ENCODE data around the gene DPY30.
"Not testable (repeated sequence)": the region's sequence is repeated elsewhere in the genome, so short reads cannot be mapped to it uniquely, and the experiment has no call there.

DPY30 gene

DNA sequence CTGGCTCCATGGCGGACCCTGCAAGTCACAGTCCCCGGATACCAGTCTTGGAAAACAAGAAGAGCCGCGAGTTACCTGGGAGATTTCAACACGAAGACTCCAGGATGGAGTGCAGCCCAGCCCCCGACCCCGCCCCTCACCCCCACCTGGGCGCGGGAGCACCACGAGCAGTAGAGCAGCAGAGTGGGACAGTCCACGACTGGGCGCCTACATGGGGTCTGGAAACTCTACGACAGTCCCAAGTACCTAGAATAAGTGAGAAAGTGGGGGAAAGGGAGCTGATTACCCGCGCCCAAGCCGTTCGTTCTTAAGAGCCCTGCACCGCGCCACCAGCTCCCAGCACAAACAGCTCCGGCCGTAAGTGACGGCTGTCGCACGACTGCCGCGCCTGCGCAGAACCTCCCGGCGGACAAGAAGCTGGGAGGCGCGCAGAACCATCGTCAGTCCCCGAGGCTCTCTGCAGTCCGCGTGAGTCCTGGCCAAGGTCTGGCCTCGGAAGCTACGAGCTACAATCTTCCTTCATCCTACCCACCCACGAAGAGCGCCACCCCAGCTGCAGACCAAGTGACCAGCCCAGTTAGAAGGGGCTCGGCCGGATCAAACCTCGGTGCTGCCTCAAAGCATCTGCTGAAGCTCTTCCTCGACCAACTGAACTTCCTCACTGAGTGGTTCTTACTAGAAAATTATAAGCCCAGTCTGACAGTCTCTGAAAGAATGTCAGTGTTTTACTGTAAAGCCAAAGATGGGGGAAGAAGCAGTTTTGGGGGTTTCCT lies at the start of gene DPY30:
TSS of gene DPY30 (minus strand) at position 359 of the 773 bp plus-strand sequence. CDS start at position 10, 349 bp downstream.
- DNase-seq (ENCODE audit: low read depth): peak; percentile 48

DNA sequence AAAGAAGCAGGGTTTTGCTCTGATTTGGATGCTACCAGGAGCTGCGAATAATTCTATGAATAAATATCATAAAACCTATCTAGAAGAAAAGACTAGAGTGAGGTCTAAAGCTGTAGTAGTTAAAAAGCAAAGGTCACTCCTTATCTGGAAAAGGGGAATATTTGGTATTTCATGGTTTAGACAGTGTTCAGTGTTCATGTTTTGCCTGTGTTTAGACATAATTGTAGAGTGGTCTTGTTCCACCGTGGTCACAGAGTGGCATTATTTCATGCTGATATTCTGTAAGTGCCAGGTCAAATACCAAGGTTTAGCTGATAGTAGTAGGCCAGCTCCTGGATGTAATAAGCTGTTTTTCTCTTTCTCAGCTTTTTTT lies 34.5 kb upstream of the DPY30 start:
- DNase-seq (ENCODE audit: low read depth): no peak

DNA sequence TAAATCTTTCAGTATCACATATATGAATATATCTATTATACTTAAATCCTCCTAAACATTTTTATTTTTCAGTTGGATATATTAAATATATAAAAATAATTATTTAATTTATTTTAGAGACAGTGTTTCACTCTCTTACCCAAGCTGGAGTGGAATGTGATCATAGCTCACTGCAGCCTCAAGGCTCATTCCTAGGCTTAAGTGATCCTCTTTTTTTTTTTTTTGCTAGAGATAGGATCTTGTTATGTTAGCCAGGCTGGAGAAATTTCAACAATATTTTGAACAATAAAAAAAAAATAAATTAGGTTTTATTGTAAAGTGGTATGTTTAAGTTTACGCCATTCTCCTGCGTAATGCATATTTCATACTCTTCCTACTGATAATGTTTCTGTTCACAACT lies 27.9 kb upstream of the DPY30 start:
- no peak for DNase-seq (ENCODE audit: low read depth)

DNA sequence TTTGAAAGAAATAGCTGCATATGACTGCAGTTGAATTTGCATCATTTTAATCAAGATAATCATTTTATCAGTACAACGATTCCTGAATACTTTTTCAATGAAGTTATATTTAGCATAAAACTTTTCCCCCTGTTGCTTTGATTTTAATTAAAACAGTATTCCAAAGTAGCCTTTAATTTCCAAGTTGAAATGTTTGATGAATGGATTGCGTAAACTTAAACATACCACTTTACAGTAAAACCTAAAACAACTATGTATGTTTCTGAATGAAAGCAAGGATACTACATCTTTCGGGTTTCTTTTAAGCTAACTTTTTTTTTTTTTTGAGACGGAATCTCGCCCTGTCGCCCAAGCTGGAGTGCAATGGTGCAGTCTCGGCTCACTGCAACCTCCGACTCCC lies 25.1 kb upstream of the DPY30 start:
- DNase-seq (ENCODE audit: low read depth): no peak

DNA sequence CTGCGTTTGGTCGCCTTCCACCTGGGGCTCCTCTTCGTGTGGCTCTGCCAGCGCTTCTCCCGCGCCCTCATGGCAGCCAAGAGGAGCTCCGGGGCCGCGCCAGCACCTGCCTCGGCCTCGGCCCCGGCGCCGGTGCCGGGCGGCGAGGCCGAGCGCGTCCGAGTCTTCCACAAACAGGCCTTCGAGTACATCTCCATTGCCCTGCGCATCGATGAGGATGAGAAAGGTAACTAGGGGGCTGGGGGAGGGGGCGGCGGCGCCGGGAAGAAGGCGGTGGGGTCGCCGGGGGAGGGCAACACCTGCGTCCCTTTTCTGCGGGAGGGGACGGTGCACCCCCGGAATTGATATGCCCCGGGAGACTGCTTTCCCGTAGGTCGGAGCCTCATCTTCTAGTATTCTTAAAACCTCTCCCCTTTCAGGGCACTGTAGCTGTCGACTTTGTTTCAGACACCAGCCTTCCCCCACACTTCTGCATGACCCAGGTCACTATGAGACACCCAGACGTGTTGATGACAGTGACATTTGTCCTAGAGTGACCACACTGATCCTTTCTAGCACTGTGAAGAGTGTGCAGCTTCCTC lies 24.5 kb upstream of the DPY30 start:
- no peak for DNase-seq (ENCODE audit: low read depth)

DNA sequence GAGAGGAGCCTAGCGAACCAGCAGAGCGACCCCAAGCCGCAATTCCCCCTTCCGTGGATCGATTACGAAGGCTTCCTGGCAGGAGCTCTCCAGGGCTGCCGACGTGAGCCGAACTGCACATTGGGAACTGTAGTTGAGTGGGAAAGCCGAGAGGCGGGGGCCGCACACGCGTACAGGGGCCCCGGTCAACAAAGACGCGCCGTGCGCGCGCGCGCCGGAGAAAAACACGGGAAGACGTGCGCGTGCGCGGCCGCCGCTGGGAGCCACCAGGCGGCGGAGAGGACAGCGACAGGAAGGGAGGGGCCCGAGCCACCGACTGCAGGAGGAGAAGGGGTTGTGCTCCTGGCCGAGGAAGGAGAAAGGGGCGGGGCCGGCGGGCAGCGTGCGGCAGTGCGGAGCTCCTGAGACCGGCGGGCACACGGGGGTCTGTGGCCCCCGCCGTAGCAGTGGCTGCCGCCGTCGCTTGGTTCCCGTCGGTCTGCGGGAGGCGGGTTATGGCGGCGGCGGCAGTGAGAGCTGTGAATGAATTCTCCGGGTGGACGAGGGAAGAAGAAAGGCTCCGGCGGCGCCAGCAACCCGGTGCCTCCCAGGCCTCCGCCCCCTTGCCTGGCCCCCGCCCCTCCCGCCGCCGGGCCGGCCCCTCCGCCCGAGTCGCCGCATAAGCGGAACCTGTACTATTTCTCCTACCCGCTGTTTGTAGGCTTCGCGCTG lies 23.9 kb upstream of the DPY30 start, which contains the start of gene SPAST:
TSS of gene SPAST (plus strand) at position 247 of the 711 bp plus-strand sequence. CDS start at position 523, 276 bp downstream.
- DNase-seq (ENCODE audit: low read depth): peak; percentile 80

DNA sequence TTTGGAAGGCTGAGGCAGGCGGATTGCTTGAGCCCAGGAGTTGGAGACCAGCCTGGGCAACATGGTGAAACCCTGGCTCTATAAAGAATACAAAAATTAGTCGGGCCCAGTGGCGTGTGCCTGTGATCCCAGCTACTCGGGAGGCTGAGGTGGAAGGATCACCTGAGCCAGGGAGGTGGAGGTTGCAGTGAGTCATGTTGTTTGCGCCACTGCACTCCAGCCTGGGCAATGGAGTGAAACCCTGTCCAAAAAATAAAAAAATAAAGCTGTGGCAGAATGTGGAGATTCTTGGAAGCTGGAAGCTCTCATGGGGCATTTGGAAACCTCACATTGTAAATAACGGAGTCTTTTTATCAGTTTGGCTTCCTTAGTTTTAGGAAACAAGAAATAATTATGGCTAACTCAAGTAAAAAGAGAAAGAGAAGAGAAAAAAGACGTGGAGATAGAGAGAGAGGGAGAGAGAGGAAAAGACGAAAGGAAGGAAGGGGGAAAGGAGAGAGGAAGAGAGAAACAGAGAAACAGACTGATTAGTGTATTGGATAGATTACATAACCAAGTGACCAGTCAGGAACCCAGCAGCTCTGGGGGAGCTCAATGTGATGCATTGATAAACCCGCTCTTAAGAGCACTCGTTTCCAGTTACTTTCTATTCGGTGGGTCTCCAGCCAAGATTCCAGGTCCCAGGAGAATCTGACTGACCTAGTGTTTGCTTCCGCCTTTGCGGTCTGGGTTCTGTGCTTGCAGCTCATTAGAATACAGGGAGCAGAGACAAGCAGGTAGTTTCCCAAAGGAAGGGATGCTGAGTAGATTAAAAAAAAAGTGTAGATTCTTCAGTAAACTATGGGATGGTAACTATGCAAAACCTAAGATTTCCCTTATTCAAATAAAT lies 22.6 kb upstream of the DPY30 start:
- DNase-seq (ENCODE audit: low read depth): no peak

DNA sequence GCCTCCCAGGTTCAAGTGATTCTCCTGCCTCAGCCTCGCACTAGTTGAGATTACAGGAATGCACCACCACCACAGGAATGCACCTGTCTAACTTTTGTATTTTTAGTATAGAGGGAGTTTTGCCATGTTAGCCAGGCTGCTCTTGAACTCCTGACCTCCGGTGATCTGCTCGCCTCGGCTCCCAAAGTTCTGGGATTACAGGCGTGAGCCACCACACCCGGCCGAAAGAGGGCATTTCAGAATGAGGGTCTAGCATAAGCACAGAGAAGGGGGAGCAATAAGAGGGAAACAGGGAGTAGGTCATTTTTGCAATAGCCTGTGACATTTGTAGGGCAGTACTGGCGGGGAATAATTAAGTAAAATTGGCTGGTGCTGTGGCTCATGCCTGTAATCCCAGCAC lies 21.8 kb upstream of the DPY30 start:
- DNase-seq (ENCODE audit: low read depth): no peak

DNA sequence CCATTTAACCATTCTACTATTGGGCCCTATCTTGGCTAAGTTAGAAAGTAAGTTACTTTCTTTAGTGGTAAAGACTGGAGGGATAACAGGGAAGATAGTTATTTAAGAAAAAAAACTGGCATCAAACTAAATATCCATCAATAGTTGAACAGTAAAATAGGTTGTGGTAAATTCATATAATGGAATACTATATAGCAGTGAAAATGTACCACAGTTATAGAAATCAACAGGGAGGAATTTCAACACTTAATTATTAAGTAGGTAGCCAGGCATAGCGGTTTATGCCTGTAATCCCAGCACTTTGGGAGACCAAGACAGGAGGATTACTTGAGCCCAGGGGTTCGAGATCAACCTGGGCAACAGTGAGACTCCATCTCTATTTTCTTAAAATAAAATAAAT lies 20.7 kb upstream of the DPY30 start:
- no peak for DNase-seq (ENCODE audit: low read depth)

DNA sequence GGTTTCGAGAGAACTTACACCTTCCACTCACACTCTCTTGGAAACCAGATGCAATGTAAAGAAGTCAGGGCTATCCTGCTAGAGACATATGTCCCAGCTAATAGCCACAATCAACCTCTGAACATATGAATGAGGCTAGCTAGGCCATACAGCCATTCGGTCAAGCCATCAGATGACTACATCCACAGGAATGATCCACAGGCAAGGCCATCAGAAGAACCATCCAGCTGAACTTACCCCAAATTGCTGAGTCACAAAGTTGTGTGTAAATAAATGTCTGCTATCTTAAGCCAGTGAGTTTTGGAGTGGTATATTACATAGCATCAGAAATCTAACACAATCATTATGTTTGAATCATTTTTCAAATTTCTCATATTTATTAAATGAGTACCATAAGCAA lies 18.5 kb upstream of the DPY30 start:
- no peak for DNase-seq (ENCODE audit: low read depth)

DNA sequence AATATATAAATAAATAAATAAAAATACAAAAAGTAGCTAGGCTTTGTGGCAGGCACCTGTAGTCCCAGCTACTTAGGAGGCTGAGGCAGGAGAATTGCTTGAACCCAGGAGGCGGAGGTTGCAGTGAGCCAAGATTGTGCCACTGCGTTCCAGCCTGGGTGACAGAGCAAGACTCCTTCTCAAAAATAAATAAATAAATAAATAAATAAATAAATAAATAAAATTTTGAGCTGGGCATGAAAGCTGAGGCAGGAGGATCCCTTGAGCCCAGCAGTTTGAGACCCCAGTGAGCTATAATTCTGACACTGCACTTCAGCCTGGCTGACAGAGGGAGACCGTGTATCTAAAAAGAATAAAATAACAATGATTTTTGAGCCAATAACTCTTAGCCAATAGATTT lies 15.0 kb upstream of the DPY30 start:
- not testable (repeated sequence) for DNase-seq (ENCODE audit: low read depth)

DNA sequence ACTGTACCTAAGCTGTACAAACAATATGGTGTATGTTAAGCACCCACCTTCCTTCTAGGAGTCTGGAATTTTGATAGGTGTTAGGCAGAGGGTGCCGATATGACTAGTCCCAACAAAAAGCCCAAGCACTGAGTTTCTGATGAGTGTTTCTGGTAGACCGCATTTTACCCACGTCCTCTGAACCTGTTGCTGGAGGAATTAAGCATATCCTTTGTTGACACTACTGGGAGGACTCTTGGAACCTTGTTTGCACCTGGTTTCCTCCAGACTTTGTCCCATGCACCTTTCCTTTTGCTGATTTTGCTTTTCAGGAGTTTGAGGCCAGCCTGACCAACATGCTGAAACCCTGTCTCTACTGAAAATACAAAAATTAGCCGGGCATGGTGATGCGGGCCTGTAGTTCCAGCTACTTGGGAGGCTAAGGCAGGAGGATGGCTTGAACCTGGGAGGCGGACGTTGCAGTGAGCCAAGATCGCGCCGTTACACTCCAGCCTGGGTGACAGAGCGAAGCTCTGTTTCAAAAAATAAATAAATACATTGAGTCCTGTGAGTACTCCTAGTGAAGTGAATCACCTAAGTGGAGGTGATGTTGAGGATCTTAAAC lies 12.3 kb upstream of the DPY30 start:
- DNase-seq (ENCODE audit: low read depth): no peak

DNA sequence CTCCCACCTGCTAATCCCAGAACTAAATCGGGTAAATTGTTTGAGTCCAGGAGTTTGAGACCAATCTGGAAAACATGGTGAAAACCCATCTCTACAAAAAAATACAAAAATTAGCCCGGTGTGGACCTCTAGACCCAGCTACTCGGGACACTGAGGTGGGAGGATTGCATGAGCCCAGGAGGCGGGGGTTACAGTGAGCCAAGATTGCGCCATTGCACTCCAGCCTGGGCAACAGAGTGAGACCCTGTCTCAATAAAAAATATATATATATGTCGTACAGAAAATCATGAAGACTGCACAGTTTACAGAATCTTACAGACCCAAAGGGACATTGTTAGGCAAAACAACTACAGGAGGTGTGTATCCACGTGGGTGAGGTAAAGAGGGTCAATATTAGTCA lies 4.0 kb upstream of the DPY30 start:
- DNase-seq (ENCODE audit: low read depth): no peak

DNA sequence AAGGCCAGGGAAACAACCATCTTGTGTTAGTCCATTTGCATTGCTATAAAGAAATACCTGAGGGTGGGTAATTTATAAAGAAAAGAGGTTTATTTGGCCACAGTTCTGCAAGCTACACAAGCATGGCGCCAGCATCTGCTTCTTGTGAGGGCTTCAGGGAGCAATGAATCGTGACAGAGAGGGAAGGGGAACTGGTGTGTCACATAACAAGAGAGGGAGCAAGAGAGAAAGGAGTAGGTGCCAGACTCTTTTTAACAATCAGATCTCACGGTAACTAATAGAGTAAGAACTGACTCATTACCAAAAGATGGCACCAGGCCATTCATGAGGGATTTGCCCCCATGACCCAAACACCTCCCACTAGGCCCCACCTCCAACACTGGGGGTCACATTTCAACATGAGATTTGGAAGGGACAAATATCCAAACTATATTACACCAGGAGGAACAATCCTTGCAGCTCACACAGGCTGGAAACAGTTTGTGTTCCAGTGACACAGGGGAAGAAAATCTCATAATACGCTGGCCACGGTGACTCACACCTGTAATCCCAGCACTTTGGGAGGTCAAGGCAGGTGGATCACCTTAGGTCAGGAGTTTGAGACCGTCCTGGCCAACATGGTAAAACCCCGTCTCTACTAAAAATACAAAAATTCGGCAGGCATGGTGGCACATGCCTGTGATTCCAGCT lies 5.3 kb downstream of the DPY30 start:
- not testable (repeated sequence) for DNase-seq (ENCODE audit: low read depth)

DNA sequence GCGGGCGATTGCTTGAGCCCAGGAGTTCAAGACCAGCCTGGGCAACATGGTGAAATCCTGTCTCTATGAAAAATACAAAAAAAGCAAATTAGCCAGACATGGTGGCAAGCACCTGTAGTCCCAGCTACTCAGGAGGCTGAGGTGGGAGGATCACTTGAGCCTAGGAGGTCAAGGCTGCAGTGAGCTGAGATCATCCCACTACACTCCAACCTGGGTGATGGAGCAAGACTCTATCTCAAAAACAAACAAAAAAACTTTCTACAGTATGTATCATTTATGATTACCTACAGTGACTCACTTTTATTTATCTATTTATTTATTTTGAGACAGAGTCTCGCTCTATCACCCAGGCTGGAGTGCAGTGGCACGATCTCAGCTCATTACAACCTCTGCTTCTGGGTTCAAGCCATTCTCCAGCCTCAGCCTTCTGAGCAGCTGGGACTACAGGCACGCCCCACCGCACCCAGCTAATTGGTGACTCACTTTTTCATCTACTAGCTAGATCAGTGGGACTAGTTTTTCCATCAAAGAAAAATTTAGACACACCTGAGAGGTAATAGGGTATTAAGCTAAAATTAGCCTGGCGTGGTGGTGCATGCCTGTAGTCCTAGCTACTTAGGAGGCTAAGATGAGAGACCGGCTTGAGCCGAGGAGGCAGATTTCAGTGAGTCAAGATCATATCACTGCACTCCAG lies 20.7 kb downstream of the DPY30 start:
- DNase-seq (ENCODE audit: low read depth): not testable (repeated sequence)

DNA sequence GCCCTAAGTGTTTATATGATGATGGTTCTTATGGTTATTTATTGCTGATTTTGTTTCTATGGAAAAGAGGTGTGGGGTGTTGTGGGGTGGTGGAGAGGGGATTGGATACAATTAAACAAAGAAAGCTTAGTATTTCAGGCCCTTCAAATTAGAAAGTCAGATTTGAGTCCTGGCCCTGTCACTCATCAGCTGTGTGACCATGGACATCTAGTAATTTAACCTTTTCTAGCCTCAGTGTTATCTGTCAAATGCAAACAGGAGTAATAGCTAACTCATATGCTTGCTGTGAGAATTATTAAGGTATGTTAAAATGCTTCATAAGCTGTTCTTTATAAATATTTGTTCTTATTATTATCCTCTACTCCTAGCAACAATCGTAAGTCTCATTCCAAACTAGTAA lies 26.7 kb downstream of the DPY30 start:
- DNase-seq (ENCODE audit: low read depth): no peak

DNA sequence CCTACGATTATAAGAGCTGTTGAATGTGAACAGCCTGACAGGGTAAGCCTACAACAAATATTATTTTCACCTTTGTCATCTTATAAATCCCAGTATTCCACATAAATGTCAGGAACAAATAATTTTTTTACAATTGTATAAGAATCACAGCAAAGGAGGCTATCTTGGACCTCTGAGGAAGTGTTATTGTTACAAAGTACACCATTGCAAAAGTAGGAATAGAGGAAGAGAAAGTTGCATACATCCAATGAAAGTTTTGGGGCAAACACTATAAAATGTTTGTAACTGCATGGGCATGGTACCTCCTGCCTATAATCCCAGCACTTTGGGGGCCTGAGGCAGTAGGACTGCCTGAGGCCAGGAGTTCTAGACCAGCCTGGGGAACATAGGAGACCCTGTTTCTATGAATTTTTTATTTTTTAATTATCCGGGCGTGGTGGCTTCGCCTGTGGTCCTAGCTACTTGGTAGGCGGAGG lies 28.1 kb downstream of the DPY30 start:
- no peak for DNase-seq (ENCODE audit: low read depth)

DNA sequence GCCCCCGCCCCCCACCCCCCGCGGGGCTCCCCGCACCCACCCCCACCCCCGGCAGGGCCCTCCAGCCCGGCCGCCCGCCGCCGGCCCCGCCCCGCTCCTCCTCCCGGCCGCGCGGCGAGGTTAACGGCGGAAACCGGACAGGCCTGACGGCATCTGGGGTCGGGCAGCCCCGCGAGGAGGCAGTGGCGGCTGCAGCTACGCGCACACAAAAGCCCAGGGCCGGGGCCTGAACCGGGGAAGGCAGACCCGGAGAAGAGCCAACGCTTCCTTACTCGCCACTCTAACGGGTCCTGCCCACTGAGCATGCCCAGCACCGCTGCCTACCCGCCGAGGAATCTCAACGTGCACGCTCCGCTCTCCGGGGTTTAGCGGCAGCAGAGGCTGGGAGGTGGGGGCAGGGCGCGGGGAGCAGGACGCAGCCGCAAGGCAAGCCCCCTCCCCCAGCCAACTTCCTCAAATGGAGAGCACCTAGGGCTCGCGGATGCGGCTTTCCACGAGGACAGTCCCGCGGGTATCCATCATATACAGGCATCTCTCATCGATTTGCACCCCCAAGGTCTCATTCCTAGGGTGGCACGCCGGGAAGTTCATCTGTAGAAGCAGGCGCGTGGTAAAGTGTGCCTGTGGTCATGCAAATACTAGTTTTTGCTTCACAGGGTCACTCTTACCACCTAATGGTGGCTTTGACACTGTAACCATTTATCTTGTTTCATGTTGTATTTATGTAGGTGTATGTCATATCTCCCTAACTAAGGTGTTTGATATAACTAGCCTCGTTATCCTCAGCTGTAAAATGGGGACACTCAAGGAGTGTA lies 28.7 kb downstream of the DPY30 start, which contains the start of gene MEMO1:
TSS of gene MEMO1 (minus strand) at position 339 of the 815 bp plus-strand sequence. CDS start 761 bp downstream, outside the sequence.
- DNase-seq (ENCODE audit: low read depth): peak; percentile 68

DNA sequence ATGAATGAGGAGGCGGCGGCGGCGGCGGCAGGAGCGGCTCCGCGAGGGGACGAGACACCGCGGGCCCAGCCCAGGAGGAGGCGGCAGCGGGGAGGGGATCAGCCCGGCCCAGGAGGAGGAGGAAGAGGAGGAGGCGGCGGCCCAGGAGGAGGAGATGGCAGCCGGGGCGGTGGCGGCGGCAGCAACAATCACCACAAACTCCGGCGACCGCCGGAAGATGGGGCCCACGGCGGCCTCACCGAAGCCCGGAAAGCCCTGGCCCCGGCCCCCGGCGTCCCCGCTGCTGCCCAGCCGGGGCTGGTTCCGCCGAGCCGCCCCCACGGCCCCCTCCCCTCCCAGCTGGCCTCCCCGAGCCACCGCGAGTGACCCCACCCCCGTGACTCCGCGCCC lies 29.3 kb downstream of the DPY30 start:
- DNase-seq (ENCODE audit: low read depth): not testable (repeated sequence)

All from GM04503 (cell line).